Measurements from ENCODE around the gene MYLK2.

Gene MYLK2

GRCh38 chr20:31857861-31858759 lies 39.0 kb downstream of the MYLK2 start:
- Histone ChIP-seq H3K27me3 (replicated peaks; ENCODE audit: control insufficient read depth, insufficient read depth, low read length) (no peaks in the 10 kb centered on the region; the same call in none of the 2 replicates), H3K4me3 (replicated peaks; ENCODE audit: low read depth, low read length) (no peak overlapping the region), H3K36me3 (ENCODE audit: control insufficient read depth, insufficient read depth, low read length) (no peaks in the 10 kb centered on the region)
- peak; percentile 36 for DNase-seq (ENCODE audit: extremely low read depth, insufficient read length)
- TF ChIP-seq CTCF (IDR thresholded peaks at IDR 0.05; ENCODE audit: insufficient read depth, low read length, poor library complexity, severe bottlenecking), result no peak

- H3K4me3 ChIP-seq (replicated peaks; ENCODE audit: low read depth, low read length), result no peak overlapping the region
- no peaks in the 10 kb centered on the region; the same call in none of the 2 replicates for H3K27me3 ChIP-seq (replicated peaks; ENCODE audit: control insufficient read depth, insufficient read depth, low read length)
- H3K36me3 ChIP-seq (ENCODE audit: control insufficient read depth, insufficient read depth, low read length), result no peaks in the 10 kb centered on the region
- no peak for TF ChIP-seq CTCF (IDR thresholded peaks at IDR 0.05; ENCODE audit: insufficient read depth, low read length, poor library complexity, severe bottlenecking)
- DNase-seq (ENCODE audit: extremely low read depth, insufficient read length), result no peak
Measured at GRCh38 chr20:31858760-31859083, 39.6 kb downstream of the MYLK2 start.

- no peaks in the 10 kb centered on the region for H3K36me3 ChIP-seq (ENCODE audit: control insufficient read depth, insufficient read depth, low read length)
- no peak for DNase-seq (ENCODE audit: extremely low read depth, insufficient read length)
- TF ChIP-seq CTCF (IDR thresholded peaks at IDR 0.05; ENCODE audit: insufficient read depth, low read length, poor library complexity, severe bottlenecking), result no peak
- no peaks in the 10 kb centered on the region; the same call in 1 of the 2 replicates for H3K27me3 ChIP-seq (replicated peaks; ENCODE audit: control insufficient read depth, insufficient read depth, low read length)
- no peak overlapping the region for H3K4me3 ChIP-seq (replicated peaks; ENCODE audit: low read depth, low read length)
Measured at GRCh38 chr20:31859266-31859997, 40.3 kb downstream of the MYLK2 start.

DNA sequence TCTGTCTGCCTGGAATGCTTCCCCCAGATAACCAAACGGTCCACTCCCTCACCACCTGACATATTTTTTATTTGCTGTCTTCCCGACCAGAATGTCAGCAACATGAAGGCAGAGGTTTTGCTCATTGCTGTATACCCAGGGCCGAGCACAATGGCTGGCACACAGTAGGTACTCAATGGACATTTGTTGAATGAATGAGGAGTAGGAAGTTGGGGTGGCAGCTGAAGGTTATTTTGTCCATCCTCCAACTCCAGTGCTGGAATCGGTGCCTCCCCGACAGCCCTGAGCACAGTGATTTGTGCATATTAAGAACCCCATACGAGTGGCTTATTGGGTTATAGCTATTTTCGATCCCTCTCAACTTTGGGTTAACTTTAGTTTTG lies 40.8 kb downstream of the MYLK2 start:
- Histone ChIP-seq H3K27me3 (replicated peaks; ENCODE audit: control insufficient read depth, insufficient read depth, low read length) (no peaks in the 10 kb centered on the region; the same call in 1 of the 2 replicates), H3K4me3 (replicated peaks; ENCODE audit: low read depth, low read length) (no peak overlapping the region)
- DNase-seq (ENCODE audit: extremely low read depth, insufficient read length), result no peak

More for the DNA sequence above, 40.8 kb downstream of the MYLK2 start:
- no peaks in the 10 kb centered on the region for H3K36me3 ChIP-seq (ENCODE audit: control insufficient read depth, insufficient read depth, low read length)
- TF ChIP-seq CTCF (IDR thresholded peaks at IDR 0.05; ENCODE audit: insufficient read depth, low read length, poor library complexity, severe bottlenecking), result no peak

Data from GM06990 (cell line).